Esophagus muscularis mucosa (tissue), 4 donors: Measurements from ENCODE around the gene RADIL. TPM values are rescaled to one million over a fixed set of nuclear protein-coding genes. Genes with fewer than 3 reads are reported as not detected.

Experiments used
- DNase-seq: peaks from one replicate; pipeline ENCODE4 v3.0.0-alpha.2; 2017; ENCODE audit errors: extremely low spot score
- H3K27ac ChIP-seq, 4 donors: fragments of 200-600 bp; sonication (generic); replicated peaks in 1 of 4; 1 replicate in 3 of 4; 2 replicates in 1 of 4; pipeline ENCODE4 v1.5.1; 2016 to 2019; ENCODE audit warnings: mild to moderate bottlenecking in 1 of 4
- H3K27me3 ChIP-seq, 4 donors: fragments of 200-600 bp; sonication (generic); one replicate each; pipeline versions ENCODE4 v1.5.1 to v1.6.0; 2016 to 2019
- H3K36me3 ChIP-seq, 4 donors: fragments of 200-600 bp; sonication (generic); one replicate each; pipeline ENCODE4 v1.5.1; 2016 to 2019
- H3K4me1 ChIP-seq, 4 donors: fragments of 200-600 bp; sonication (generic); one replicate each; pipeline ENCODE4 v1.5.1; 2016 to 2019
- H3K4me3 ChIP-seq, 4 donors: fragments of 200-600 bp; sonication (generic); 1 replicate in 2 of 4; 2 replicates in 2 of 4; pipeline ENCODE4 v1.5.1; 2016 to 2019; ENCODE audit warnings: mild to moderate bottlenecking in 4 of 4, moderate library complexity in 1 of 4
- H3K9me3 ChIP-seq, 4 donors: fragments of 200-600 bp; sonication (generic); 1 replicate in 3 of 4; 2 replicates in 1 of 4; pipeline ENCODE4 v1.5.1; 2016 to 2019
- CTCF ChIP-seq, 3 experiments: fragments of 200-600 bp in 2 of 3; fragments of 450-650 bp in 1 of 3; sonication (generic) in 2 of 3; IDR thresholded peaks; one replicate each; pipeline ENCODE4 v1.5.1; 2017 to 2019; ENCODE audit warnings: antibody characterized with exemption in 3 of 3, mild to moderate bottlenecking in 2 of 3, moderate library complexity in 1 of 3
- EP300 ChIP-seq: sonication (generic); formaldehyde crosslinking; IDR thresholded peaks from one replicate; pipeline ENCODE4 v1.6.1; 2017; ENCODE audit warnings: antibody characterized with exemption
- POLR2A ChIP-seq: fragments of 450-650 bp; IDR thresholded peaks from one replicate; pipeline ENCODE4 v1.6.1; 2017; ENCODE audit warnings: antibody characterized with exemption, moderate library complexity, mild to moderate bottlenecking, low read depth
- POLR2AphosphoS5 ChIP-seq, 2 donors: sonication (generic); formaldehyde crosslinking; IDR thresholded peaks; one replicate each; pipeline ENCODE4 v1.6.1; 2017; ENCODE audit warnings: antibody characterized with exemption in 2 of 2
- WGBS: methylation state at CpG from one replicate; pipeline ENCODE4 v1.1.5; 2018; 5-methylcytosine and 5-hydroxymethylcytosine counted together
- intact Hi-C: fragments of 100-400 bp; cut with DNase I; formaldehyde crosslinking; loops from one replicate; pipeline ENCODE4 v1.15.1; 2023
- total RNA-seq, 4 donors: library from RNA; depleted of rRNA; stranded (reverse); fragments of >200 nt; gene quantifications; one replicate each; pipeline versions ENCODE4 v1.1.0 to v1.2.1, GENCODE V29; 2016

The RADIL gene
- total RNA-seq, 4 donors from 2014 or later: 6.5 to 12.9 (median 12.1) TPM

GRCh38 chr7:4820405-4820966 lies 63.0 kb downstream of the RADIL start:
- H3K4me3 ChIP-seq: no peak overlapping the region
- peak overlapping the region in 2 of 4 donors; percentile 7 to 30 for H3K27ac ChIP-seq
- 65% methylated on average over 10 of the region's 19 CpGs for WGBS
- peaks cover 0 to 16% (median 2%) of the 10 kb centered on the region in 4 donors for H3K36me3 ChIP-seq
- TF ChIP-seq CTCF (IDR thresholded peaks at IDR 0.05) (no peak), POLR2A (no peak), EP300 (no peak), POLR2AphosphoS5 (IDR thresholded peaks at IDR 0.05) (no peak)
- DNase-seq: no peak
- H3K9me3 ChIP-seq: no peaks in the 10 kb centered on the region
- peaks cover 0 to 13% (median 0%) of the 10 kb centered on the region in 4 donors for H3K27me3 ChIP-seq
- intact Hi-C loops: no loop called here
- peaks cover 6 to 12% (median 10%) of the 10 kb centered on the region in 4 donors for H3K4me1 ChIP-seq

GRCh38 chr7:4819560-4820404 lies 63.7 kb downstream of the RADIL start:
- peaks cover 6 to 12% (median 10%) of the 10 kb centered on the region in 4 donors for H3K4me1 ChIP-seq
- H3K4me3 ChIP-seq: no peak overlapping the region
- no peak for TF ChIP-seq POLR2AphosphoS5 (IDR thresholded peaks at IDR 0.05)
- TF ChIP-seq CTCF (IDR thresholded peaks at IDR 0.05): no peak
- no peak for TF ChIP-seq EP300
- TF ChIP-seq POLR2A: no peak
- peaks cover 0 to 23% (median 4%) of the 10 kb centered on the region in 4 donors for H3K36me3 ChIP-seq
- peak overlapping the region in 1 of 4 donors; percentile 30 for H3K27ac ChIP-seq
- no peak for DNase-seq
- intact Hi-C loops: no loop called here
- H3K9me3 ChIP-seq: no peaks in the 10 kb centered on the region
- WGBS: 82% methylated on average over 35 of the region's 39 CpGs
- H3K27me3 ChIP-seq: peaks cover 0 to 20% (median 0%) of the 10 kb centered on the region in 4 donors

- Histone ChIP-seq H3K4me1 (peaks cover 6 to 12% (median 10%) of the 10 kb centered on the region in 4 donors), H3K27me3 (peaks cover 0 to 20% (median 0%) of the 10 kb centered on the region in 4 donors), H3K27ac (no peak overlapping the region), H3K9me3 (peaks cover 0 to 2% (median 0%) of the 10 kb centered on the region in 4 donors), H3K36me3 (peaks cover 0 to 38% (median 8%) of the 10 kb centered on the region in 4 donors), H3K4me3 (no peak overlapping the region)
- no peak for DNase-seq
- TF ChIP-seq EP300 (no peak), CTCF (IDR thresholded peaks at IDR 0.05) (no peak), POLR2AphosphoS5 (IDR thresholded peaks at IDR 0.05) (no peak), POLR2A (no peak)
- WGBS: 67% methylated on average over 3 of the region's 32 CpGs
- intact Hi-C loops: no loop called here
These were observed 65.3 kb downstream of the RADIL start for GRCh38 chr7:4818000-4818794.

- H3K36me3 ChIP-seq: peaks cover 0 to 44% (median 8%) of the 10 kb centered on the region in 4 donors
- no peak for DNase-seq
- H3K4me3 ChIP-seq: no peak overlapping the region
- H3K27ac ChIP-seq: no peak overlapping the region
- TF ChIP-seq CTCF (IDR thresholded peaks at IDR 0.05) (no peak), POLR2AphosphoS5 (IDR thresholded peaks at IDR 0.05) (no peak), EP300 (no peak), POLR2A (no peak)
- WGBS: 91% methylated on average over 23 of the region's 38 CpGs
- intact Hi-C loops: no loop called here
- peaks cover 6 to 12% (median 10%) of the 10 kb centered on the region in 4 donors for H3K4me1 ChIP-seq
- peaks cover 0 to 5% (median 0%) of the 10 kb centered on the region in 4 donors for H3K9me3 ChIP-seq
- H3K27me3 ChIP-seq: peaks cover 0 to 20% (median 0%) of the 10 kb centered on the region in 4 donors
These were observed 66.2 kb downstream of the RADIL start for GRCh38 chr7:4817178-4817901.
